Measurements from ENCODE around the gene KBTBD2. TPM values are rescaled to one million over a fixed set of nuclear protein-coding genes. Genes with fewer than 3 reads are reported as not detected.
"Not testable (repeated sequence)": the region's sequence is repeated elsewhere in the genome, so short reads cannot be mapped to it uniquely, and the experiment has no call there.

KBTBD2 gene
- polyA plus RNA-seq, 1 donor from 2014 or later: 70.1 TPM

DNA sequence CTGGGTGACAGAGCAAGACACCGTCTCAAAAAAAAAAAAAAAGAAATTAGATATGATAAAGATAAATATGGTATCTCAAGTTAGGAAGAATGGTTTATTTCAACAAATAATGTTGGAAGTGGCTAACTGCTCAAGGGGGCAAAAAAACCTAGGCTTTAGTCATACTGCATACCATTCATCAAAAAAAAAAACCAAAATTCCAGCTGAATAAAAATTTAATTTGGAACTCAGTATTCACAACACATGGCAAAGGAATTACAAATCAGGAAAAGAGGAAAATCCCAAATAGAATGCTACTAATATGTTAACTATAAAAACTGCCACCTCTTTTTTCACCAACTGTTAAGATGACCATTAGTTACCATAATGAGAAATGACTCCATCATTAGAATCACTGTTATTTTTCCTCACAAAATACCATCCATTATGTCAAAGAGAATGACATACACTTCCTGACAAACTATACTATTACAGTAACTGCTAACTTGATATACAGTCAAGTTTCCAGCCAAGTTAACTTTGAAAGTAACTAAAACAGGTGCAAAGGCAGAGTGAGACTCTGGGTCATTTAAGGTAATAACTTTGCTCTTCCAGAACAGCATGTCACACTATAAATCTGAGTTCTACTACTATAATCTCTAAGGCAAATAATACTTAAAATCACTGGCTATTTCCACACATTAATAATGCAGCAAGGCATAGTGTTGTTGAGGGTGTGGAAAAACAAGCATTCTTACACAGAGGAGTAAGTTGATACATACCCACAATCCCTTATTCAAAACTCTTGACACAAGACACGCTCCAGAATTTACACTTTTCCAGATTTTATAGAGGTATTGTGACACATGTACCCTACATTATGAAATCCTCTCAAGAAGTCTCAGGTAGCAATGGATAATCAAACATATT is 10.2 kb downstream of the KBTBD2 start (continued):
- TF ChIP-seq, protein P1, sequence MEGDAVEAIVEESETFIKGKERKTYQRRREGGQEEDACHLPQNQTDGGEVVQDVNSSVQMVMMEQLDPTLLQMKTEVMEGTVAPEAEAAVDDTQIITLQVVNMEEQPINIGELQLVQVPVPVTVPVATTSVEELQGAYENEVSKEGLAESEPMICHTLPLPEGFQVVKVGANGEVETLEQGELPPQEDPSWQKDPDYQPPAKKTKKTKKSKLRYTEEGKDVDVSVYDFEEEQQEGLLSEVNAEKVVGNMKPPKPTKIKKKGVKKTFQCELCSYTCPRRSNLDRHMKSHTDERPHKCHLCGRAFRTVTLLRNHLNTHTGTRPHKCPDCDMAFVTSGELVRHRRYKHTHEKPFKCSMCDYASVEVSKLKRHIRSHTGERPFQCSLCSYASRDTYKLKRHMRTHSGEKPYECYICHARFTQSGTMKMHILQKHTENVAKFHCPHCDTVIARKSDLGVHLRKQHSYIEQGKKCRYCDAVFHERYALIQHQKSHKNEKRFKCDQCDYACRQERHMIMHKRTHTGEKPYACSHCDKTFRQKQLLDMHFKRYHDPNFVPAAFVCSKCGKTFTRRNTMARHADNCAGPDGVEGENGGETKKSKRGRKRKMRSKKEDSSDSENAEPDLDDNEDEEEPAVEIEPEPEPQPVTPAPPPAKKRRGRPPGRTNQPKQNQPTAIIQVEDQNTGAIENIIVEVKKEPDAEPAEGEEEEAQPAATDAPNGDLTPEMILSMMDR (IDR thresholded peaks at IDR 0.05; ENCODE audit: poor library complexity, severe bottlenecking): no peak

GRCh38 chr7:32879460-32879859 is 12.1 kb downstream of the KBTBD2 start:
- Histone ChIP-seq H4K20me1 (ENCODE audit: insufficient read depth) (peaks cover 5% of the 10 kb centered on the region), H3F3A (ENCODE audit: insufficient read depth, low read length, poor library complexity, severe bottlenecking) (no peaks in the 10 kb centered on the region), H3K9ac (ENCODE audit: low read length) (no peak overlapping the region), H3K36me3 (ENCODE audit: insufficient read depth, low read length) (no peaks in the 10 kb centered on the region), H3K4me3 (ENCODE audit: low read length) (no peak overlapping the region), H3K27me3 (ENCODE audit: insufficient read depth, low read depth, low read length) (no peaks in the 10 kb centered on the region), H3K27ac (ENCODE audit: low read length) (no peak overlapping the region), H2AFZ (ENCODE audit: low read depth, low read length) (no peak overlapping the region), H3K79me2 (replicated peaks; ENCODE audit: insufficient read depth, low read length) (peaks cover 59% of the 10 kb centered on the region), H3K4me2 (ENCODE audit: low read length) (no peak overlapping the region), H3K9me3 (ENCODE audit: low read length) (no peaks in the 10 kb centered on the region), H3K9me2 (ENCODE audit: insufficient read depth, low read length) (no peaks in the 10 kb centered on the region)
- TF ChIP-seq EP300 (conservative IDR thresholded peaks at IDR 0.05; ENCODE audit: poor library complexity, severe bottlenecking): no peak
- TF ChIP-seq RAD21 (conservative IDR thresholded peaks at IDR 0.05): no peak
- no peak for TF ChIP-seq TAF1 (IDR thresholded peaks at IDR 0.05; ENCODE audit: low read depth)
- TF ChIP-seq SMC3 (conservative IDR thresholded peaks at IDR 0.05; ENCODE audit: poor library complexity): no peak
- TF ChIP-seq MXI1 (conservative IDR thresholded peaks at IDR 0.05; ENCODE audit: poor library complexity, severe bottlenecking): no peak
- TF ChIP-seq, protein P2, sequence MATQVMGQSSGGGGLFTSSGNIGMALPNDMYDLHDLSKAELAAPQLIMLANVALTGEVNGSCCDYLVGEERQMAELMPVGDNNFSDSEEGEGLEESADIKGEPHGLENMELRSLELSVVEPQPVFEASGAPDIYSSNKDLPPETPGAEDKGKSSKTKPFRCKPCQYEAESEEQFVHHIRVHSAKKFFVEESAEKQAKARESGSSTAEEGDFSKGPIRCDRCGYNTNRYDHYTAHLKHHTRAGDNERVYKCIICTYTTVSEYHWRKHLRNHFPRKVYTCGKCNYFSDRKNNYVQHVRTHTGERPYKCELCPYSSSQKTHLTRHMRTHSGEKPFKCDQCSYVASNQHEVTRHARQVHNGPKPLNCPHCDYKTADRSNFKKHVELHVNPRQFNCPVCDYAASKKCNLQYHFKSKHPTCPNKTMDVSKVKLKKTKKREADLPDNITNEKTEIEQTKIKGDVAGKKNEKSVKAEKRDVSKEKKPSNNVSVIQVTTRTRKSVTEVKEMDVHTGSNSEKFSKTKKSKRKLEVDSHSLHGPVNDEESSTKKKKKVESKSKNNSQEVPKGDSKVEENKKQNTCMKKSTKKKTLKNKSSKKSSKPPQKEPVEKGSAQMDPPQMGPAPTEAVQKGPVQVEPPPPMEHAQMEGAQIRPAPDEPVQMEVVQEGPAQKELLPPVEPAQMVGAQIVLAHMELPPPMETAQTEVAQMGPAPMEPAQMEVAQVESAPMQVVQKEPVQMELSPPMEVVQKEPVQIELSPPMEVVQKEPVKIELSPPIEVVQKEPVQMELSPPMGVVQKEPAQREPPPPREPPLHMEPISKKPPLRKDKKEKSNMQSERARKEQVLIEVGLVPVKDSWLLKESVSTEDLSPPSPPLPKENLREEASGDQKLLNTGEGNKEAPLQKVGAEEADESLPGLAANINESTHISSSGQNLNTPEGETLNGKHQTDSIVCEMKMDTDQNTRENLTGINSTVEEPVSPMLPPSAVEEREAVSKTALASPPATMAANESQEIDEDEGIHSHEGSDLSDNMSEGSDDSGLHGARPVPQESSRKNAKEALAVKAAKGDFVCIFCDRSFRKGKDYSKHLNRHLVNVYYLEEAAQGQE (IDR thresholded peaks at IDR 0.05; ENCODE audit: borderline replicate concordance): no peak
- no peak for TF ChIP-seq EZH2 (IDR thresholded peaks at IDR 0.05; ENCODE audit: borderline replicate concordance, insufficient read depth, low read length, poor library complexity, severe bottlenecking)
- no peak for TF ChIP-seq POLR2AphosphoS5 (IDR thresholded peaks at IDR 0.05)
- TF ChIP-seq, protein P1 (IDR thresholded peaks at IDR 0.05; ENCODE audit: poor library complexity, severe bottlenecking): no peak

DNA sequence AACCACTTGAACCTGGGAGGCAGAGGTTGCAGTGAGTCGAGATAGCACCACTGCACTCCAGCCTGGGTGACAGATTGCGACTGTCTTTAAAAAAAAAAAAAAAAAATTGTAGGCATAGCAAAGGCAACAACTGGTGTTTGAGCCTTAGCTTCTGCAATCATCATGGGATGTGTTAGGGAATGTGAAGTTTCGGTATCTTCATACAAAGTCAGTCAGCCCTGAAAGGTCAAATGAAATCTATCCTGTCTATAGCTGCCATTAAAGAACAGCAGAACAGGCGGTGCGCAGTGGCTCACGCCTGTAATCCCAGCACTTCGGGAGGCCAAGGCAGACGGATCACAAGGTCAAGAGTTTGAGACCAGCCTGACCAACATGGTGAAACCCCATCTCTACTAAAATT is 13.5 kb downstream of the KBTBD2 start:
- not testable (repeated sequence) for H3F3A ChIP-seq (ENCODE audit: insufficient read depth, low read length, poor library complexity, severe bottlenecking); H3K36me3 ChIP-seq (ENCODE audit: insufficient read depth, low read length); H3K27ac ChIP-seq (ENCODE audit: low read length); H3K9me2 ChIP-seq (ENCODE audit: insufficient read depth, low read length); H3K9me3 ChIP-seq (ENCODE audit: low read length); H3K9ac ChIP-seq (ENCODE audit: low read length); H2AFZ ChIP-seq (ENCODE audit: low read depth, low read length); H3K27me3 ChIP-seq (ENCODE audit: insufficient read depth, low read depth, low read length); H3K4me2 ChIP-seq (ENCODE audit: low read length); H3K4me3 ChIP-seq (ENCODE audit: low read length); H4K20me1 ChIP-seq (ENCODE audit: insufficient read depth)
- peaks cover 47% of the 10 kb centered on the region for H3K79me2 ChIP-seq (replicated peaks; ENCODE audit: insufficient read depth, low read length)
